ENCODE data around the gene MAP2K3.
"Not testable (repeated sequence)": the region's sequence is repeated elsewhere in the genome, so short reads cannot be mapped to it uniquely, and the experiment has no call there.

Gene MAP2K3

DNA sequence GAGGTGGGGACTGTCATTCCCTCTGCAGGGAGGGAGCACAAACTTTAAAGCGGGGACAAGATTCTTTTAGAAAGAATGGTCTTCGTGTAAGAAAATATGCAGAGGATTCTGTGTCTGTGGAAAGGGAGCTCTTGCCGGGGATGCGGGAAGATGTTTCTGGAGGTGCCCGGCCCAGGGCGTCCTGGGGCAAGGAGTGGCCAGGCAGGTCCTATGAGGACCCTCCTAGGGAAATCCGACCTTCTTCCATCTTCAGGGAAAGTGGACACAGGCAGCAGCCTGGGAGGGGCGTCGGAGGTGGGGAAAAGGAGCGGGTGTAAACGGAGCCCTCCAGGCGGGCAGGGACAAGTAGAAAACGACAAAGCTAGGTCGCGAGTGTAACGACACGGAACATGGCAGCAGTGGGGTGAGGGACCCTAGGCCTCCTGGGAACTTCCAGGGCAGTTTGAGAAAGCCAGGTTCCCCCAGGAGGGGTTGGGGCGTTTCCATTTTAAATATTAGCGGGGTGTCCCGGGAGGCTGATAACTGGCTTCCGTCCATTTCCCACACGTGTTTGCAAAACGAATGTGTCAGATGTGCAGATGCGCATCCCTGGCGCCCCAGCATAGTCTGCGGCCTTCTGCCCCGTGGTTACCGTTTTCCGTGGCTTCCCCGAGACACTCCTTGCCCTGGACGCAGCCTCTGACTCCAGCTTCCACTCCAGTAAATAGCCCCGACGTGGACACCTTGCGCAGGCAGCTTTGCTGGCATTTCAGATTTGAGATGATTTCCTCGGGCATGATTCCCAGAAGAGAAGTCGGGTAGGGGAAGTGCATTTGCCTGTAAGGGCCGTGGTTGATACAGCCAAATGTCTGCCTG is 39.0 kb downstream of the MAP2K3 start:
- DNase-seq (ENCODE audit: low read depth); in situ Hi-C loops (cut with HindIII; ENCODE audit: low sequenced_read_pairs): not testable (repeated sequence)
- H3K4me3 ChIP-seq (ENCODE audit: low read depth, low read length): peak overlapping the region; percentile 44

DNA sequence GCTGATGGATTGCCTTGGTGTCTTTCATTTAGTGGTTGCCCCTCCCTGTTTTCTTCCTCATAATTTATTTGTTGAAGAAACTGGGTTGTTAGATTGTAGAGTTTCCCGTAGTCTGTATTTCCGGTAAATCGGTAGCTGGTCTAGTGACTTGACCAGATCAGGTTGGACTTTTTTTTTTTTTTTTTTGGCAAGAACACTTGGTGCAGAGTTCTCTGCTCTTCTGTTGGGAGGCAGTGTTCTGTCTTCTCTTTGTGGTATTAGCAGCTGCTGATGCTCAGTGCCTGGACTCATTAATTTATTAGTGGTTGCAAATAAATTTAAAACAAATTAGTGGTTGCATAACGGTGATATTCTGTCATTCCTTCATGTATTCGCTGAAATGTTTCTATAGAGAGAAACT is 40.2 kb downstream of the MAP2K3 start:
- in situ Hi-C loops (cut with HindIII; ENCODE audit: low sequenced_read_pairs); H3K4me3 ChIP-seq (ENCODE audit: low read depth, low read length); DNase-seq (ENCODE audit: low read depth): not testable (repeated sequence)

DNA sequence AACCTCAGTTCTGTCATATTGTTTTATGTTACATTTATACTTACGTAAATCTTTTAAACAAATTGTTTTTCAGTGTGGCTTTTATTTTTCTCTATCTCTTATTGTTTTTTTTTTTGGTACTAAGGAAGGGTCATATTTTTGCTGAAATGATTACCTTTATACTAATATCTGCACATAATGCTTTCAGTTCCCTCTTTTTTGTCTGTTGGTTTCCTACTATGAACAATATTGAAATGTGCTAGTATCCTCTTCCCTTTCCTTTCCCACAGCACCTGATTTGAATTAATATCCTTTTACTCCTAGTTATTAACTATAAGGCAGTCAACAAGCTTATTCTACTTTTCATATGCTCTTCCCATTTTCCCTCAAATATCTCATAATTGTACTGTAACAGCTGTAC is 43.4 kb downstream of the MAP2K3 start:
- in situ Hi-C loops (cut with HindIII; ENCODE audit: low sequenced_read_pairs); DNase-seq (ENCODE audit: low read depth); H3K4me3 ChIP-seq (ENCODE audit: low read depth, low read length): not testable (repeated sequence)

DNA sequence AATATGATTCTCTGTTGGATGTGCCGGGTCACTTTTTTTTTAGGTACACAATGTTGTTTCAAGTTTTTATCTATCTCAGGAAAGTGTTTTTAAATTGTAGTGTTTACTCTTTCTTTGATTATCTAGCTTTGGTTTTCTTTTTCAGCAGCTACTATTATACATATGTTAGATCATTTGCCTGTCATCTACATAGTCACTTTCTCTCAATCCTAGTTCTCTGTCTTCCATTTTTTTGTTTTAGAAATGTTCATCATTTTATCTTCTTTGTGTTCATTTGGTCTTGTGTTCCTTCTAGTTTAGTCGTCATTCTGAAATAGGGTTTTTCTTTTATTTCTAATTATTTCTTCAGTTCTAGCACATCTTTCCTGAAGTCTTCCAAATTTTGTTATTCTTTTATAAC is 44.3 kb downstream of the MAP2K3 start:
- in situ Hi-C loops (cut with HindIII; ENCODE audit: low sequenced_read_pairs); H3K4me3 ChIP-seq (ENCODE audit: low read depth, low read length); DNase-seq (ENCODE audit: low read depth): not testable (repeated sequence)

DNA sequence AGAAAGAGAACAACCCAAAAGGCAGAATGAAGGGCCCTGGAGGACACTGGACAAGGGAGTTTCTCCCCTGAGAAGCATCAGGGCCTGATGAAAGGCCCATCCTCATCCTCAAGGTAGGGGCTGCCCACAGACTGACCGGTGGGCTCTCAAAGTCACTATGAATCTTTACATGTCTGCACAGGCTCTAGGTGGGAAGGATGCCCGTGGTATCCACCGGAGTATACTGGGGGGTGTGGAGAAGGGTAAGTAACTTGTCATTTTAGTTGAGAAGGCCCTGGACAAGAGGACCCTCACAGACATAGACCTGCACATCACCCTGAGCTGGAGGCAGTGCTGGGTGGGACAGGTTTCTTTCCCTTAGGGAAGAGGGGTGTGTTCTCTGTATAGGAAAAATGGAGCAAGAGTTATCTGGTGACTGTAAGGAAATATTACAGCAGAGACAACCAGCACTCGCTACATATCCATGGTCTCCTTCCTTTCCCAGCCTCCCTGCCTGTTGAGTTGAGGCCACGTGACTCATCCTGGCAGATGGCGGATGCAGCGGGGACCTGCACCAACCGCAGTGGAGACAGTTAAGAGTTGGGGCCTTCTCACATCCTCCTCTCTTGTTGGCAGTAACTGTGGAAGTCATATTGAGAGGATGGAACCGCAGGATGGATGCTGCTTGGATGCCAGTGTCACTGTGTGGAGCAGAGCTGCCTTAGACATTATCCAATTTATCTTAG is 46.1 kb downstream of the MAP2K3 start:
- in situ Hi-C loops (cut with HindIII; ENCODE audit: low sequenced_read_pairs): no loop called here
- no peak for DNase-seq (ENCODE audit: low read depth)
- H3K4me3 ChIP-seq (ENCODE audit: low read depth, low read length): no peak overlapping the region
- TF ChIP-seq, protein P1, sequence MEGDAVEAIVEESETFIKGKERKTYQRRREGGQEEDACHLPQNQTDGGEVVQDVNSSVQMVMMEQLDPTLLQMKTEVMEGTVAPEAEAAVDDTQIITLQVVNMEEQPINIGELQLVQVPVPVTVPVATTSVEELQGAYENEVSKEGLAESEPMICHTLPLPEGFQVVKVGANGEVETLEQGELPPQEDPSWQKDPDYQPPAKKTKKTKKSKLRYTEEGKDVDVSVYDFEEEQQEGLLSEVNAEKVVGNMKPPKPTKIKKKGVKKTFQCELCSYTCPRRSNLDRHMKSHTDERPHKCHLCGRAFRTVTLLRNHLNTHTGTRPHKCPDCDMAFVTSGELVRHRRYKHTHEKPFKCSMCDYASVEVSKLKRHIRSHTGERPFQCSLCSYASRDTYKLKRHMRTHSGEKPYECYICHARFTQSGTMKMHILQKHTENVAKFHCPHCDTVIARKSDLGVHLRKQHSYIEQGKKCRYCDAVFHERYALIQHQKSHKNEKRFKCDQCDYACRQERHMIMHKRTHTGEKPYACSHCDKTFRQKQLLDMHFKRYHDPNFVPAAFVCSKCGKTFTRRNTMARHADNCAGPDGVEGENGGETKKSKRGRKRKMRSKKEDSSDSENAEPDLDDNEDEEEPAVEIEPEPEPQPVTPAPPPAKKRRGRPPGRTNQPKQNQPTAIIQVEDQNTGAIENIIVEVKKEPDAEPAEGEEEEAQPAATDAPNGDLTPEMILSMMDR (IDR thresholded peaks at IDR 0.05; ENCODE audit: low read depth, low read length, missing control alignments): no peak

DNA sequence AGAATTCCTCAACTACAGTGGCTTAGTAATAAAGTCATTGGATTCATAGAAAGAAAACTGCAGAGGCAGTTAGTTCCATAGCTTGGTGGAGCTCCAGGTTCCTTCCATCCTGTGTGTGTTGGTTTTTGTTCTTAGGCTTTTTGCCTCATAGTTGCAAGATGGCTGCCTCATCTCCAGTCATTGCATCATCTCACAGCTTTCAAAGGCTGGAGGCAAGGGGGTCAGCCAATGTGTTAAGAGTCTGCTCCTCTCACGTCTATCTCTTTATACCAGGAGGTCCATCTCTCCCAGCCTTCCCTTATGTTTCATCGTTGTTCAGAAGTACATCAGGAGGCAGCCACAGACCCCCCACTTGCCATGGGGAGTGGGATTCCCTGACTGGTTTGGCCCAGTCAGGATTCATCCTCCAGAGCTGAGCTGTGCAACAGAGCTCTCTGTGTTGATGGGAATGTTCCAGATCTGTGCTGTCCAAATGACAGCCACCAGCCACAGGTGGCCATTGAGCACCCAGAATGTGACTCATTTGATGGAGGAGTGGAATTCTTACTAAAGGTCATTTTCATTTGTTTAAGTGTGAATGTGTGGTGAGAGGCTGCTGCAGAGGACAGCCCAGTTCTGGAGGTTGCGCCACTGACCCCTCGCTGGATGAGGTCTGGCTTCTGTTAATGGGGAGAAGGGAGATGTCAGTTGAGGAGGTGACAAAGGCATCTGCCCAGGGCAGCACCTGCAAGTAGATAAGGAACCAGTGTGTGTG is 52.2 kb downstream of the MAP2K3 start:
- in situ Hi-C loops (cut with HindIII; ENCODE audit: low sequenced_read_pairs); H3K4me3 ChIP-seq (ENCODE audit: low read depth, low read length); DNase-seq (ENCODE audit: low read depth): not testable (repeated sequence)

DNA sequence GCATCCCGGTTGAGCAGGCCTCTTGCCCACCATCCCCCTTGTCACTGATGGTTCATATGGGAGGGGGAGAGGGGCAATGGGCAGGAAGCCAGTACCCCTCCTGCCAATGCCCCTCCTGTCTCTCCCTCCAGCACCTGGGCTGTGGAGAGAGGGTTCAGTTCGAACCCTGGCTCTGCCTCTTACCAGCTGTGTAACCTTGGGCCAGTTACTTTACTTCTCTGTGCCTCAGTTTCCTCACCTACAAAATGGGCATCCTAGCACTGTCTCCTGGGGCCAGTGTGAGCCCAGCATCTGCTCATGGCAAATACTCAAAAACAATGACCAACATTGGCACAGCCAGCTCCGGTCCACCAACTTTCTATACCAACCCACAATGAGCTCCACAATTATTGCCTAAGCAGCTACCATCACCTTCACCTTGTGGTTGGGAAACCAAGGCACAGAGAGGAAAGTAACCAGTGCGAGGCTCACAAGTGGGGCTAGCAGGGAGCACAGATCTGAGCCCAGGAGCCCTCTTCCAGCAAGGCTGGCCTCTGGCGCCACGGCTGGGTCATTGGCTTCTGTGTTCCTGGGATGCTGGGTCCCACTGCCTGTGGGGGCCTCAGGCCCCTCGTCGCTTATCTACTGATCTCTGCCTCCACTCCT is 53.6 kb downstream of the MAP2K3 start:
- DNase-seq (ENCODE audit: low read depth); H3K4me3 ChIP-seq (ENCODE audit: low read depth, low read length); in situ Hi-C loops (cut with HindIII; ENCODE audit: low sequenced_read_pairs): not testable (repeated sequence)

DNA sequence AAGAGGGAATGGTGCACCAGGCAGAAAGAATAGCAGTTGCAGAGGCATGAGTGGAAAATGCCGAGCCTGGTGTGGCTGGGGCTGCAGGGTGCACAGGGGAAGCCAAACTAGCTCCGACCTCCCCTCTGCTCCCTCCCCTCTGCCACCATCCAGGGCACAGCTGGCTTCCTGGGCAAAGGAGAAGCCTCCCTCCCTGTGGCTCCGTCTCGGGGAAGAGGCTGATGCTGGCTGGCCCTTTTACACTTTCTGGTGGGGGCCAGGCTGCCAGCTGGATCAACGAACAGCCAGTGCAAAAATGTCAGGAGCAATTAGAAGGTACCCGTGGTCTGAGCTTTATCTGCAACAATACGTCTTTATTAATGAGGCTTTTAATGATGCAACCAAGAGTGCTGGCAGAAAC is 54.5 kb downstream of the MAP2K3 start:
- TF ChIP-seq, protein P1 (IDR thresholded peaks at IDR 0.05; ENCODE audit: low read depth, low read length, missing control alignments): no peak
- in situ Hi-C loops (cut with HindIII; ENCODE audit: low sequenced_read_pairs): no loop called here
- no peak overlapping the region for H3K4me3 ChIP-seq (ENCODE audit: low read depth, low read length)
- DNase-seq (ENCODE audit: low read depth): no peak

DNA sequence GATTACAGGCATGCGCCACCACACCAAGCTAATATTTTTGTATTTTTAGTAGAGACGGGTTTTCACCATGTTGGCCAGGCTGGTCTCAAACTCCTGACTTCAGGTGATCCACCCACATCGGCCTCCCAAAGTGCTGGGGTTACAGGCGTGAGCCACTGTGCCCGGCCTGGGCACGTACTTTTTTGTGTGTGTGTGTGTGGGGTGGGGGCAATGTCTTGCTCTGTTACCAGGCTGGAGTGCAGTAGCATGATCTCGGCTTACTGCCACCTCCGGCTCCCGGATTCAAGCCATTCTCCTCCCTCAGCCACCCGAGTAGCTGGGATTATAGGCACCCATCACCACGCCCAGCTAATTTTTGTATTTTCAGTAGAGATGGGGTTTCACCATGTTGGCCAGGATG is 55.1 kb downstream of the MAP2K3 start:
- H3K4me3 ChIP-seq (ENCODE audit: low read depth, low read length); DNase-seq (ENCODE audit: low read depth); in situ Hi-C loops (cut with HindIII; ENCODE audit: low sequenced_read_pairs): not testable (repeated sequence)

DNA sequence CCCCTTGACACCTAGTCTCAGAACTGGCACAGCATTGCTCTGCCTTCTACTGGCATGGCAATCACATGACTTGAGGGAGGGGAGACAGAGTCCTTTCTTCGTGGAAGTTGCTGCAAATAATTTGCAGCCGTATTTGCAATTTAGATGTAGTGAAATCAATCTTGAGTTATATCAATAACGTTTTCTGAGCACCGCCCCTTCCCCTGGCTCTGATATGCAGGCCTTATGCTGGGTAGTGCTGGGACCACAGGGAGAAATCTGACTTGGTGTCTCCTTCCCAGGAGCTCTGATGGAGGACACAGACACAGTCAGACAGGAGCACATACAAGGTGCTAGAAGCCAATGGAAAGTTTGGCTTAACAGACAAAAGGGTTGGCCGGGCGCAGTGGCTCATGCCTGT is 55.9 kb downstream of the MAP2K3 start:
- DNase-seq (ENCODE audit: low read depth); H3K4me3 ChIP-seq (ENCODE audit: low read depth, low read length); in situ Hi-C loops (cut with HindIII; ENCODE audit: low sequenced_read_pairs): not testable (repeated sequence)

DNA sequence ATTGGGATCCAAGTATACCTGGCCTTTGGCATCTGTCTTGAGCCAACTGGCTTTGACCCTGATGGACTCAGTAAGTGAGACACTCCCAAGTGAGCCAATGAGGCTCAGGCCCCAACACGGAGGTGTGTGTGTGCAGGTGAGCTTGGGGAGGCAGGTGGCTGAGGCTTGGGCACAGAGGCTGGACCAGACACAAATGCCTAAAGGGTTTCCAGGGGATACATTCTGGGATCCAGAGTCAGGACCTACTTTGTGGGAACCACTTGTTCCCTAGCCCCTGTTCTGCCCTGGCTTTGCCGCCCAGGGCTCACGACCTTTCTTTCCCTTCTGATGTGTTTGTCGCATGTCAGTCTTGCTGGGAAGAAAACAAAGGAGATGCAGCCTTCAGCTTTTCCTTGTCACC is 56.8 kb downstream of the MAP2K3 start:
- in situ Hi-C loops (cut with HindIII; ENCODE audit: low sequenced_read_pairs): not testable (repeated sequence)

DNA sequence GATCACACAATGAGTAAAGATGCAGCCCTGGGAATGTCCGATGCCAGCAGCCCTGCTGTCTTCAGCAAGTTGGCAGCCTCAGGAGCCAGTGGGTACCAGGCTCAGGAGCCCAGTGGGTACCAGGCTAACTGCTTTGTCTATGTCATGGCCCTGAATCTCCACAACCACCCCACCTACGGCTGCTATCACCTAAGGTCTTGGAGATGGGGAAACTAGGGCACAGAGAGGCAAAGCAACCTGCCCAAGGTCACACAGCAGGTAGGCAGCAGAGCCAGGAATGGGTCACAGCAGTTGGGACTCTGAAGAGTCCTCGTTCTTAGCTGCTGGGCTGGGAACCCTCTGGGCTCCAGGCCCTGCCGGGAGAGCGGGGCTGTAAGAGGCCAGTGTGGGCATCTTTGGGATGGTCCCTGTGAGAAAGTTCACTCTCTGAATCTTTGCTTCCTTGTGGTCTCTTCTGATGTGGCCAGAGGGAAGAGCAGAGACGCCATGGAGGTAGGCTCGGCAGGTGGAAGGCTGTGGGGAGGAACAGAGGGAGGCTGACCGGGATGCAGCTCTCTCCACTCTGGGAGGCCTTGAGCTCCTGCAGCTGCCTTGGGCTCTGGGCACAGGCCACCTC is 57.5 kb downstream of the MAP2K3 start:
- DNase-seq (ENCODE audit: low read depth); in situ Hi-C loops (cut with HindIII; ENCODE audit: low sequenced_read_pairs); H3K4me3 ChIP-seq (ENCODE audit: low read depth, low read length): not testable (repeated sequence)

More for the DNA sequence above, 56.8 kb downstream of the MAP2K3 start:
- not testable (repeated sequence) for DNase-seq (ENCODE audit: low read depth); H3K4me3 ChIP-seq (ENCODE audit: low read depth, low read length)

DNA sequence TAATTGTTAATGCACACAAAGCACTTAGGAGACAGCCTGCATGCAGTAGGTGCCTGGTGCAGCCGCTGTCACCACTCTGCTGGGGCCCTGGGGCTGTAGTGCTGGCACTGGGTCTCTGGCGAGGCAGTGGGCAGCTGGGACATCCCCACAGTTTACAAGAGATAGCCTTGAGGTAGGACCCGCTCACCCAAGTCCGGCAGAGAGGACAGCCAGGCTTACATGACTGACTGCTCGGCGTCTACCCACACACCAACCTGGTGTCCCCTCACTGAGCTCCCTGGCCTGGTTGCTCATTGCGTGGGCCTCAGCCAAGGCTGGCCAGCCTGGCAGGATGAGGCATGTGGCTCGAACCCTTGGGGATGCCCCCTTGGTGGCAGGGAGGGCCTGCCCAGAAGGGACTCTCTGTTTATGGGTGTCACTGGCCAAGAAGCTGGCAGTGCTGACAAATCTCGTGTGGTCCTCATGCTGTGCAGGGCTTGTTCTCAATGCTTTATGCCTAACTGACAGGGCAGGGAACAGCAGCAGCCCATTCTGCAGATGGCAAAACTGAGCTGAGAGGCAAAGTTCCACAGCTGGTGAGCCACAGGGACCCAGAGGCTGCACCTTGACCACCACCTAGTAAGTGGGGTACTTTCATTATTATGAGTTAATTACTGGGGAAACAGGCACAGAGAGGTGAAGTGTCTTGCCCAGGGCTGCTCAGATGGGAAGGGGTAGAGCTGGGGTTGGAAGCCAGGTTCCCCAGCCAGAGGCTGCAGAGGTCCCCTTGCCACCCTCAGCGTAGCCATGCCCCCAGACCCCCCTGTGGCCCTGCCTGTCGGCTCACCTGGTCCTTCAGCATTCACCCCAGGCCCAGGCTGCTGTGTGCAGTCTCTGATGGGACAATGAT is 58.8 kb downstream of the MAP2K3 start:
- DNase-seq (ENCODE audit: low read depth); in situ Hi-C loops (cut with HindIII; ENCODE audit: low sequenced_read_pairs); H3K4me3 ChIP-seq (ENCODE audit: low read depth, low read length): not testable (repeated sequence)
